CD4-positive, alpha-beta T cell treated with Interleukin-1 beta for 1 hour (primary cell): ENCODE results near the gene TULP4.
"Not testable (repeated sequence)": the region's sequence is repeated elsewhere in the genome, so short reads cannot be mapped to it uniquely, and the experiment has no call there.

Experiments used
- DNase-seq, 2 donors: peaks; one replicate each; pipeline ENCODE4 v3.0.0-alpha.2; 2020 to 2022

TULP4 gene

GRCh38 chr6:158475344-158476302 lies 163.4 kb downstream of the TULP4 start:
- no peak for DNase-seq

- DNase-seq, result no peak
These were observed 164.1 kb downstream of the TULP4 start for GRCh38 chr6:158476389-158476788.

- not testable (repeated sequence) for DNase-seq
These were observed 165.5 kb downstream of the TULP4 start for GRCh38 chr6:158477722-158478121.

- no peak for DNase-seq
These were observed 168.7 kb downstream of the TULP4 start for GRCh38 chr6:158480989-158481388.

GRCh38 chr6:158481690-158482473 lies 169.6 kb downstream of the TULP4 start:
- no peak for DNase-seq

GRCh38 chr6:158485431-158485830 lies 173.2 kb downstream of the TULP4 start:
- DNase-seq, result no peak

- no peak for DNase-seq
These were observed 175.2 kb downstream of the TULP4 start for GRCh38 chr6:158487495-158487894.

GRCh38 chr6:158488065-158488464 lies 175.8 kb downstream of the TULP4 start:
- no peak for DNase-seq

GRCh38 chr6:158489441-158489840 lies 177.2 kb downstream of the TULP4 start:
- no peak for DNase-seq

GRCh38 chr6:158492881-158493280 lies 180.6 kb downstream of the TULP4 start:
- DNase-seq, result no peak

- no peak for DNase-seq
These were observed 184.4 kb downstream of the TULP4 start for GRCh38 chr6:158496700-158497099.

GRCh38 chr6:158497620-158498019 lies 185.4 kb downstream of the TULP4 start:
- no peak for DNase-seq

- DNase-seq, result no peak
These were observed 186.1 kb downstream of the TULP4 start for GRCh38 chr6:158498362-158498761.

GRCh38 chr6:158499601-158500000 lies 187.3 kb downstream of the TULP4 start:
- no peak for DNase-seq

- no peak for DNase-seq
These were observed 187.9 kb downstream of the TULP4 start for GRCh38 chr6:158500016-158500735.

GRCh38 chr6:158501360-158502262 lies 189.3 kb downstream of the TULP4 start:
- DNase-seq, result no peak

- DNase-seq, result no peak
These were observed 190.1 kb downstream of the TULP4 start for GRCh38 chr6:158502263-158502950.

- no peak for DNase-seq
These were observed 191.0 kb downstream of the TULP4 start for GRCh38 chr6:158503222-158503621.

GRCh38 chr6:158503846-158504245 lies 191.6 kb downstream of the TULP4 start:
- no peak for DNase-seq

GRCh38 chr6:158505194-158505593 lies 192.9 kb downstream of the TULP4 start:
- no peak for DNase-seq

- DNase-seq, result no peak
These were observed 194.3 kb downstream of the TULP4 start for GRCh38 chr6:158506601-158507000.
